Measurements from ENCODE around the gene SORCS1. TPM values are rescaled to one million over a fixed set of nuclear protein-coding genes. Genes with fewer than 3 reads are reported as not detected.

SORCS1 gene
- total RNA-seq, 1 donor from 2014 or later: 1.9 TPM

DNA sequence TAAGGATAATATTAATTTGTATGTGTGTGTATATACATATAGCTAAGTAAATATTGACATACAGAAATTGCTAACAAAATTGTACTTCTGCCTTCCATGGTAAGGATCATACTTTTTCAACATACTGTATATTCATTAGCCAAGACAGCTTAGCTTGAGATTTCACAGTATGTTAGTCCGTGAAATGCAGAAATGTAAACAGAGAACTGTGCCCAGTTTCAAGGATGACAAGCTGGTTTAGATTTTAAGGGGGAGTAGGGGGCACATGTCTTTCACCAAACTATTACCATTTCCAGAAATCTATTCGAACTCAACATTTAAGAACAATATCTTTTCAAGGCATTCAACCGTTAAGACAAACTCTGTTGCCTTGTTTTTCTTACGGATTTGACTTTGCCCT is 182.2 kb downstream of the SORCS1 start:
- no peak for DNase-seq

- no peak for DNase-seq
Measured at GRCh38 chr10:106981452-106982075, 182.9 kb downstream of the SORCS1 start.

GRCh38 chr10:106980495-106981451 is 183.7 kb downstream of the SORCS1 start:
- DNase-seq: no peak

DNA sequence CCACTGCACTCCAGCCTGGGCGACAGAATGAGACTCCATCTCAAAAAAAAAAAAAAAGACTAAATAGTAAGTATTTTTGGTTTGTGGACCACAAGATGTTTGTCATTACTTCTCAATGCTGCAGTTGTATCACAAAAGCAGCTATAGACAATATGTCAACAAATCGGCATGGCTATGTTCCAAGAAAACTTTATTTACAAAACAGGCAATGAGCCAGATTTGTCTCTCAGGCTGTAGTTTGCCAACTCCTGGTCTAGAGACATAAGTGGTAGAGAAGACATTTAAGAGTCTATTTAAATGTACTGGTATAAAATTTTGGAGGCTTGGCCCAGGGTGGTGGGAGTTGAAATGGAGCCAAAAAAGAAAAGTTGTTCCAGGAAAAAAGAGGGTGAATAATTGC is 185.8 kb downstream of the SORCS1 start:
- no peak for DNase-seq

GRCh38 chr10:106973716-106974115 is 190.8 kb downstream of the SORCS1 start:
- DNase-seq: no peak

GRCh38 chr10:106973288-106973687 is 191.2 kb downstream of the SORCS1 start:
- no peak for DNase-seq

- no peak for DNase-seq
Measured at GRCh38 chr10:106972381-106972780, 192.1 kb downstream of the SORCS1 start.

DNA sequence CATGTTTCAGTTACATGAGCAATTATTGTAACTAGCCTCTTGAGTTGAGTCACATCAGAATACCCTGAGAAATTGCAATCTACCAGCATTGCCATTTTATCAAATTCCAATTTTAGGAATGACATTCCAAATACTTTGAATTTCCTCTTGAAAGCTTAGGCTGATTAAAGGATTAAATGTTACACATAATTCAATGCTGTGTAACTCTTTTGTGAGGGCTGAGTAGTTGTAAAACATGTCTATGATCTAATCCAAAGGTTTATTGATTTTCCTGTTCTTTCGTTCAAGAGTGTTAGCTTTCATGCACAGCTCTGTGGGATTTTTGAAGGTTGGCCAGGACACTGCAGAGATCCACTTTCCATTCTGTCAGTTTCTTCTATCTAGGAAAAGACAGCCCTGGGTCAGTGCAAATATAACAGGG is 193.1 kb downstream of the SORCS1 start:
- DNase-seq: no peak

DNA sequence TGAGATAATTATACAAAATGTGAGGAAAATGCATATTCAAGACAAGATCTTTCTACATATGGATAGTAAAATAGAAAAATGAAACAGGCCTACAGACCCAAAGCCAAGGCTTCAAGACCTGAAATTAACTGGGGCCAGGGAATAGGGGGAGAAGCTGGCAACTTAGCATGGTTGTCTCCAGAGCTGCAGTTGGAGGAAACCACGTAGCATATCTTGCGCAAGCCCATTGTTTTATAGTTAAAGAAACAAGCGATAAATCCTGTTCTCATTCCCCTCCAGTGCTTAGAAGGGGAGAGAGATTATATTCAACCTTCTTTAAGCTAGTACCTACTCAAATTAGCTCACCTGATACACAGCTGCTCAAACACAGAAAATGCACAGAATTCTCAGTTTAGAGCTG is 197.1 kb downstream of the SORCS1 start:
- DNase-seq: no peak

GRCh38 chr10:106960812-106961211 is 203.7 kb downstream of the SORCS1 start:
- DNase-seq: no peak

- no peak for DNase-seq
Measured at GRCh38 chr10:106959521-106959920, 205.0 kb downstream of the SORCS1 start.

GRCh38 chr10:106958589-106959361 is 205.7 kb downstream of the SORCS1 start:
- DNase-seq: no peak

- DNase-seq: no peak
Measured at GRCh38 chr10:106957823-106958588, 206.5 kb downstream of the SORCS1 start.

GRCh38 chr10:106956216-106956915 is 208.1 kb downstream of the SORCS1 start:
- DNase-seq: no peak

- no peak for DNase-seq
Measured at GRCh38 chr10:106955133-106955532, 209.4 kb downstream of the SORCS1 start.

- DNase-seq: no peak
Measured at GRCh38 chr10:106952033-106952432, 212.5 kb downstream of the SORCS1 start.

DNA sequence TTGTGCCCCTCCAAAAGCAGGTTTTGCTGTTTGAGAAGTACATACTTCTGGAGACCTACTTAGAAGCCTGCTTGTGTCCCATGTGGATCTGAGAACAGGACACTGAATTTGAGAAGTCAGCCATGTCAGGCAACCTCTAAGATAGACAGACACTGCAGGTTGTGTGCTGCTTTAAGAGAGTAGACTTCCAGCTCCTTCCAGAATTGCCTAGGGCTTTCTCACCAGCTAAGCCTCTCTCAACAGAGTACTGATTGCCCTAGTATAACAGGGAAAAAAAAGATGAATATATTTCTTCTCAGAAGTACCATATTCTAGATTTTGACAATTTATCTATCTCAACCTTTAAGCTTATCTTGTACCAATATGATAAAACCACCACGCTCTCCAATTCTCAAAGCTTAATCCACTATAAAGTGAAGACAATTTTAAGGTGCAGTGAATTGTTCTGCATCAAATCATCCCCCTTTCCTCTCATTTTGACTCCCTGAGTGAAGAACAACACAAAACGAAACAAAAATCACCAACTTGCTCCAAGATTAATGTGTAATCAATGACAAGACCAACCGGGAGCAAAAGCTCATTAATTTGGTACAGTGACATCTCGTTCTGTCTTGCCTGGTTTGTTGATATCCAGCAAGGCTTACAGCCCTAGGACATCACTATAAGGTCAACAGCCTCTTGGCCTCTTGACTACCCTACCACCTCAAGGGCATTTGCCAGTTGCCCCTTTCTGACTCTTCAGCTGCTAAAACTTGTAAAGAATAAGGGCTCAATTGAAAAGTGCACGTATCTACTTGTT is 214.6 kb downstream of the SORCS1 start:
- DNase-seq: no peak

DNA sequence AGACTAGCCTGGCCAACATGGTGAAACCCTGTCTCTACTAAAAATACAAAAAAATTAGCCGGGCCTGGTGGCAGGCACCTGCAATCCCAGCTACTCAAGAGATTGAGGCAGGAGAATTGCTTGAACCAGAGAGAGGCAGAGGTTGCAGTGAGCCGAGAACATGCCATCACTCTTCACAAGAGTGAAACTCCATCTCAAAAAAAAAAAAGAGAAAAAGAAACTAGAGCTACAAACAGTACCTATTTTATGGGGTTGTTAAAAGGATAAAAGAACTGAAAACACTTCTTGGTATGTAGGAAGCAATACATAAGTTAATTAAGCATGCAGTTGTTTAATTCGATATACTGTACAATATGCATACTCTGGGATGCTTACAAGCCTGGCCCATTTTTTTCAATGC is 216.9 kb downstream of the SORCS1 start:
- no peak for DNase-seq

GRCh38 chr10:106942035-106942662 is 222.4 kb downstream of the SORCS1 start:
- no peak for DNase-seq

Measured in skin of body (tissue), 2 donors.